DMS79 treated with DMSO at 0.1 percent for 48 hours (cell line): ENCODE measurements around the gene WASF2.
A peak's percentile ranks its signal among the peaks of the same experiment; 100 is the strongest.
"Not testable (repeated sequence)": the region's sequence is repeated elsewhere in the genome, so short reads cannot be mapped to it uniquely, and the experiment has no call there.

Experiments
- DNase-seq: peaks from one replicate; lab custom pipeline; 2025; lab: John Stamatoyannopoulos, UW

The WASF2 gene, protein sequence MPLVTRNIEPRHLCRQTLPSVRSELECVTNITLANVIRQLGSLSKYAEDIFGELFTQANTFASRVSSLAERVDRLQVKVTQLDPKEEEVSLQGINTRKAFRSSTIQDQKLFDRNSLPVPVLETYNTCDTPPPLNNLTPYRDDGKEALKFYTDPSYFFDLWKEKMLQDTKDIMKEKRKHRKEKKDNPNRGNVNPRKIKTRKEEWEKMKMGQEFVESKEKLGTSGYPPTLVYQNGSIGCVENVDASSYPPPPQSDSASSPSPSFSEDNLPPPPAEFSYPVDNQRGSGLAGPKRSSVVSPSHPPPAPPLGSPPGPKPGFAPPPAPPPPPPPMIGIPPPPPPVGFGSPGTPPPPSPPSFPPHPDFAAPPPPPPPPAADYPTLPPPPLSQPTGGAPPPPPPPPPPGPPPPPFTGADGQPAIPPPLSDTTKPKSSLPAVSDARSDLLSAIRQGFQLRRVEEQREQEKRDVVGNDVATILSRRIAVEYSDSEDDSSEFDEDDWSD

DNA sequence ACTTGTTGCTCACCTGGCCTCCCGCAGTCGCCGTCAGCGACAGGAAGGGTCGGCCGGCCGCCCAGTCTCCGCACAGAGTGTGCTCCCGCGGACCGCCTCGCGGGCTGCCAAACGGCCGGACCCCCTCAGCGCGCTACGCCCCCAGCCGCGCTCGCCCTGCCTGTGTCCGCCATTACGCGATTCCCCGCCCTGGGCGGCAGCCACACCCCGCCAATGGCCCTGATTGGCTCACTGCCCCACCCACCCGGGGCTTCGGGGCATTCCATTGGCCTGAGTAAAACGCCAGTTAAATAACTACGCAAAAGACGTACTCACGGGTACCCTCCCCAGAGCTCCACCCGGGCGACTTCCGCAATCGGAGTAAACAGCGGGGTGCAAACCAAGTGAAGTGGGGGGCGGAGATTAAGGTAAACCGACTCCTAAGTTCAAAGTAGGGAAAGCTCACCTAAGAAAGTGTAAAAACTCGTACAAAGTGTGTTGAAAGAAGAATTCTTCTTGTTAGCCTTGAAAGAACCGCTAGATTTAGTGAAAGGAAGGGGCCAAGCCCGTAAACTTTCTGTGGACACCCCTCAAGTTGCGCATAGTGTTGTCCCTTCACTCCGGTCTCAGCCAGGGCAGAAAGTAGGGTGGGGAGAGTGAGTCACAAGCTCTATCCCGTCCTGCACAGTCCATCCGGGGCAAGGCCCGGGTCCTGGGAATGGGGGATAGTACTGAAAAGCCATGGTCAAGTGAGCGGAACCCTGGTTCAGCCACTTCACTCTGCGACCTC lies at the start of gene WASF2:
Gene WASF2, minus strand, starts transcription at position 195 of the 769 bp plus-strand sequence. CDS start 61,277 bp downstream, outside the sequence.
- DNase-seq = peak; percentile 94

DNA sequence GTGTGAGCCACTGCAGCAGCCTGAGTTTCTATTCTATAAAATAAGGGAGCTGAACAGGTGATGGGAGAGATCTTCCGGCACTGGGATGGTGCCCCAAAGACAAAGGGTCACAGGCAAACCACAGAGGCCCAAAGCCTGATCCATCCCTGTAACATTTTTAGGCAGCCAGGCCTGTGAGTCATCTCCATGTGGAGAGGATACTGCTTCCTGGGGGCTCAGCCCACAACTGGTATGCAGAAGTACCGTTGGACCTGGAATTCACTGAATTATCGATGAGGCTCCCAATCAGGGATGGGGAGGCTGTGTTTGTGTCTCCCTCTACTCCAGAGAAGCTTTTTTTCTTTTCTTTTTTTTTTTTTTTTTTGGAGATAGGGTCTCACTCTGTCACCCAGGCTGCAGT lies 48.8 kb upstream of the WASF2 start:
- no peak for DNase-seq

DNA sequence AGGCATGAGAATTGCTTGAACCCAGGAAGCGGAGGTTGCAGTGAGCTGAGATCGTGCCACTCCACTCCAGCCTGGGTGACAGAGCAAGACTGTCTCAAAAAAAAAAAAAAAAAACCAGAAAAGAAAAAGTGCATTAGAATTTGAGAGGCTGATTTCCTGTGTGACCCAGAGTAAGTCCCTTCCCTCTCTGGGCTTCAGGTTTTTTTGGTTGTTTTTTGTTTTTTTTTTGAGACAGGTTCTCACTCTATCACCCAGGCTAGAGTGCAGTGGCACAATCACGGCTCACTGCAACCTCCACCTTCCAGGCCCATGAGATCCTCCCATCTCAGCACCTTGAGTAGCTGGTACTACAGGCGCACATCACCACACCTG lies 48.3 kb upstream of the WASF2 start:
- not testable (repeated sequence) for DNase-seq

DNA sequence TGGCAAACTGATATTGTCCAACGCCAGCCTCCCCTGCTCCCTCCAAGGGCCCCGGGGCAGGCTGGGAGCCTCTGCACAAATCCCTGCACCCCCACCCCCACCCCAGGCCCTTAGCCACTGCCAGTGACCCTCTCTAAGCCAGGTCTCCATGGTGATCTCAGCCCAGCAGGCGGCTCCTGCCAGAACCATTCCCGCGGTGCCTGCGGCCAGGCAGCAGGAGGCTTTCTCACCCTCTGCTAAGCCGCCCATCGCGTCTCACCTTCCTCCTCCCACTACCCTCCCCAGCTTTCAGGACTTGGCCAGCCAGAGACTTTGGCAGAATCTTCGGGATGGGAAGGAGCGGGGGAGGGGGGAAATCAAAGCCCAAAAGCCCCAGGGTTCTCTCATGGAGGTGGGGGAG lies 46.8 kb upstream of the WASF2 start:
- DNase-seq = peak; percentile 85

DNA sequence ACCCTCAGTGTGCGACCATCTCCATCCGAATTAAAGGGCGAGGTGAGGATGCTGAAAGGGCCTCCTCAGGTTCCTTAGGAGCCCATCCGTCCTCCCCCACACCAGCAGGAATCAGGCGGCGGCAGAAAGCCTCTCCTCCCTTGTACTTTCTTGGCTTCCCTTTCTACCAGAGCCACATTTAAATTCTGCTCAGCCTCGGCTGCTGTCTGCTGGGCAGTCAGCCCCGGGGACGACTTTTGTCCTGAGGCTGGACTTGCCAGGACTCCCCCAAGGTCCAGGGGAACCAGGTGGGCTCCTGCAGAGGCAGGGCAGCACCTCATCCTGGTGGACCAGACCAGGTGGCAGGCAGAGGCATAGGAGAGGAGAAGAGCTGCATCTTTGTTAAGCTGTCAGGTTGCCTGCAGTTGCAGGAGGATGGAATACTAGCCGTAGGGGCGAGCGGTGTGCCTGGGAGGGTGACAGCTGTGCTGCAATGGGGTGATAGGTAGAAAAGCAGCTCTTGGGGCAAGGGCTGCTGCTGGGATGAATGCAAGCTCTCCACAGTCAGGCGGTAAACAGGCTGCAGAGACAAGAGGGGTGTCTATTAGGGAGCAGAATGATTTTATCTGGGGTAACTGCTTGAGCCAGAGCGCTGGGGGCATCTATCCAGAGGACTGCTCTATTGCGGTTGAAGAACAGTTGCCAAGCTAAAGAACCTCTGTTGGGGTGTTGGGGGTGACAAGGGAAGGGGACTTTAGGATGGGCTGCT lies 46.2 kb upstream of the WASF2 start:
- DNase-seq = peak; percentile 54

DNA sequence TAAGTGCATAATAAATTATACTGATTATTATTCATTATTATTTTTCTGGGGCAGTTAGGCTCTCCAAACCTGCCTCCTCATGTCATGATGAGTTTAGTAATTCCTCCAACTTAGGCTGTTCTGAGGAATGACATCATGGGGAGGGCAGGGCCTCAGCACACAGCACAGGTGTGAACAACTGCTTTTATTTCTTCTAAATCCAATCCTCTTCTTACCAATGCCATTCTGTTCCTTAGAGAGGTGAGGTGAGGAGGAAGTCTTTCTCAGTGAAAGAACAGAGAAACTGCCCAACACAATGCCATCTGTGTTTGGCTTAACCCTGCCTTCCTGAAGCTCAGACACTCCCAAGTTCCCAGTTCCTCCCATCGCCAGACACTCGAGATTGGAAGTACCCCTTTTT lies 45.4 kb upstream of the WASF2 start:
- DNase-seq = no peak

DNA sequence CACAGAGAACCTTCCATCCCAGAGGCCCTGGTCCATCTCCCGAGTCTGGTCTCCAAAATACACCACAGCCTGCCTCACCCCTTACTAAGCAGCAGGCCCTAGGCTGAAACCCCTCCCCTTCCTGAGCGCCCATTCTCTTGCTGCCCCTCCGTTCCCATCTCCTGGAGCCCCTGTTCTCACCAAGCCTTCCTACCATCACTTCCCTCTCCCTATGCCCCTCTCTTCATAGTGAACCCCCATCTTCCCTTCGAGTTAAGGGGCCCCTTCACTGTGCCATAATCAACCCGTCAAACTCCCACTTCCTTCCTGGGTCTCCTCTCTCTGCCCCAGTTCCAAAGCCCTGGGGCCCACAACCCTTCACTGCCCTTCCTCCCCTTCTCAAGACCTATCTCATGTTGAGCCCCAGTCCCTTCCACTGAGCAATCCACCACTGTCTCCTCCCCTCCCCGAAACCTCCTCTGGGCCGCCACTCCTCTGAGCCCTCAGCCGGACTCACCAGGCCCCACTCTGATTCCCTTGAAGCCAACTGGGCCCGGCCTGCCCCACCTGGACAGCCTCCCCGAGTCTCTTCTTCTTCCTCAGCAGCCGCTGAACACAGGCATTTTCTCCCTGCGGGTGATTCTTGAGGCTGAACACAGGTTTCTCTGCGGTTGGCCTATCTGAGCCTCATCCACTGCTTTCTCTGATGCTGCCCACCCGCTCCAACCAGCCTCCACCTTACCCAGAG lies 42.2 kb upstream of the WASF2 start:
- DNase-seq = no peak

DNA sequence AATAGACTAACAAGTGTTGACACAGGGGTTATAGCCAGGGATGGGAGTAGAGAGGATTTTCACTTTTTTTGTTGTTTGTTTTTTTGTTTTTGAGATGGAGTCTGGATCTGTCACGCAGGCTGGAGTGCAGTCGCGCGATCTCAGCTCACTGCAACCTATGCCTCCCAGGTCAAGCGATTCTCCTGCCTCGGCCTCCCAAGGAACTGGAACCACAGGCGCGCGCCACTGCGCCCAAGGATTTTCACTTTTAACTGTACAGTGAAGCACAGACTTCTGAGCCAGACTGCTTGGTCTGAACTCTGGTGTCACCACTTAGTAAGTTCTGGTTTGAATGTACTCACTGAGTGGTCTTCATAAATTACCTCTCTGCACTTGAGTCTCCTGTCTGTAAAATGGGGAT lies 40.2 kb upstream of the WASF2 start:
- no peak for DNase-seq

DNA sequence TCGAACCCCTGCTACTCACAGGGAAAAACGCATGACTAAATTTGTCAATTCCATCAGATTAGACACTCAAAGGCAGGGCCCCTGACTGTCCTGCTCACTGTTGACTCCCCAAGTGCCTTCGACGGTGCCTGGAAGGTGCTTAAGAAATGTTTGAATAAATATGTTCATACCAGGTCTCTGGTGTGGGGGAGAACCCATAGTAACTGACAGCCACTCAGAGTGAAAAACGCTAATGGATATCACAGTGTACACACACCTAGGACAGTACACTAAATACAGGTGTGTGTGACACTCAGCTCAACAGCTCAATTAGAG lies 39.7 kb upstream of the WASF2 start:
- peak; percentile 28 for DNase-seq

DNA sequence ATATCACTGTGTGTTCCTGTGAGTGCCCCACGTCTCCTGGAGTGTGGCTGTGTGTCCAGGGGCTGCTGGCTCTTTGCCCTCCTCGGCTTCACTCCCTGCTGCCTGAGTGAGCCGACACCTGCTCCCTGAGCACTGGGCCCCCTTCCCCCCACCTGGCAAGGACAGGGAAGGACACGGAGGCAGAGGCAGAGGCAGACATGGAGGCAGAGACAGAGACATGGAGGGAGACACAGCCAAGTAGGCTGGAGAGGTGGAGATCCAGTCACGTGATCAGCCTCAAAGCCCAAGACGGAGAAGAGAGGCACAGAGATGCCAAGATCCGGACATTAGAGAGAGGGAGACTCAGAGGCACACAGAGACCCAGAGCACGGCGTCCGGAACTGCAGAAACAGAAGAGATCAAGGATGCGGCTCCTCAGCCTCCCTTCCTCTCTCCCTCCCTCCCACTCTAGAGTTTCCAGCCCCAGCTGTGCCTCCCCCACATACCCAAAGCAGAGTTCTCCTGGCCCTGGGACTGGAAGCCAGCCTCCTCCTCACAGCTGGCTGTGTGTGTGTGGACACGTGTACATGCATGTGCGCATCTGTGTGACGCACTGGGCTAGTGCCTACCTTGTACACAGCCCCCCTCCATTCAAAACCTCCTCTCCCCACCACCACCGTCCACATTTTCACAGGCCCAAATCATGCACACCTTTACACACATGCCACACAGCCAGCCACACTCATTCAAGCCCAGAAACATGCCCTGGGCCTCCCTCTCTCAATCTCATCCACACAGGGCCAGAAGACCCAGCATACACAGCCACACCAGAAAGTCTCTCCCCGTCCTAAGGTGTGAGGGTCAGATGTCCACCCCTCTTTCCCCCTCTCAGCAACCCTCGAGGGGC lies 39.1 kb upstream of the WASF2 start:
- peak; percentile 95 for DNase-seq

DNA sequence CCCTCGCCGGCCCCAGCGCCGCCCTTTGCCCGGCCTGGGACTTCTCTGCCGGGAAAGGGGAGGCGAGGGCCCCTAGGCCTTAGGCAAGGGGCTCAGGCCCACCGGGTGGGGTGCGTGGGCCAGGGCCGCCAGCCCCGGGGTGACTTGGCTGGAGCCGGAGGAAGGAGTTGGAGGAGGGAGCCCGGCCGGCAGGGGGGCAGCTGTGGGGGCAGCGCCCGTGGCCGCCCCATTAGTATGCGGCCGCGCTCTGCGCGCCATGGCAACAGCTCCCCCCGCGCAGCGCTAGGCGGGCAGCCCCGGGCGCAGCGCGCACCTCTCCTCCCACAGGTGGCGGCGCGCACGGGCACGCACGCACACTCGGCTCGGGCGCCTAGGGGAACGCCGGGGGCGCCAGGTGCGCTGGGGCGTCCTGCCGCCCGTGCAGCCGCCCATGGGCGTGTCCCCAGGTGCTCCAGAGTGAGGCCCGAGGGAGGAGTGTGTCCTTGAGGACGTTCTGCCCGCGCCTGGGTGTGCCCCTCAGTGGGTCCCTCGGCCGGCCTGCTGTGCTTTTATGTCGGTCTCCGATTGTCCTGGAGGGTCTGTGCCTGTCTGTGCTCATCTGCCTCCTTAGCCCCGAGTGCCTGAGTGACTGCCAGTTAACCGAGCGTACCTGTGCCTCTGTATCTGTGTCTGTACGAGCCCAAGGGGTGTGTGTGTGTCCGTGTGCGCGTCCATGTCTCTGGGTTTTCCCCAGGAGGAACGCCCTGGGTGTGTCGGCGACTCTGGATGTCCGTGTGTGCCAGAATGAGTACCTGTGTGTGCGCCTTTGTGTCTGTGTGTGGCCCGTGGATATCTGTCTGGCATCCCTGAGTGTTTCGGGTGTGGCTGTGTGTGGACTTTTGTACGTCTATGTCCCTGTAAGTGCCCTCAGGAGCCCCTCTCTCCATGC lies 38.2 kb upstream of the WASF2 start:
- peak; percentile 91 for DNase-seq

DNA sequence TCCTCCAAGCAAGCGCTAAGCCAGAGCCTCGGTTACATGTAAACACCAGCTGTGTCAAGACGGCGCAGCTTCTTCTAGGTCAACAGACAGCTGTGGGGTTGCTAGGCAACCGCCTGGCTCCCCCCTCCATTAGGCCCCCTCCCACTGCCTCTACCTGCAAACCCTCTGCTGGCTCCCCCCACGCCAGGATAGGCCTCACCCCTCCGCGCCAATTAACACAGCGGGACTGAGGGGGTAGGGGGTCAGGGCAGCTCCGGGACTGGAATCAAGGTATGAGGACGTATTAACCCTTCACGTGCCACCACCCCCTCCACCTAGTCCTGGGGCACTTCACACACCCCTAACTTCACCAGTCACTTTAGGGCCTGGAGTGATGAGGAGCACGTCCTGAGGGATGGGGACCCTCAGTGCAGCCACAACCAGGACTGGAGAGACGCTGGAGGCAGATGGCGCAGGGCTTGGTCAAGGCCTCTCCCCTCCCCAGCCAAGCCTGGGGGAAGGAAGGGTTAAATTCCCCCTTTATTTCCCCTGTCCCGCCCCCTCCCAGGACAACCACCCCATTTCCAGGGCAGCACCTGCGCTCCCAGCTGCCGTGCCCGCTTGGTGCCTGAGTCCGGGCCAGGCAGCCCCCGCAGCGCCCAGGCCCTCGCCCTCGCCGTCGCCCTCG lies 37.4 kb upstream of the WASF2 start:
- DNase-seq = peak; percentile 94

DNA sequence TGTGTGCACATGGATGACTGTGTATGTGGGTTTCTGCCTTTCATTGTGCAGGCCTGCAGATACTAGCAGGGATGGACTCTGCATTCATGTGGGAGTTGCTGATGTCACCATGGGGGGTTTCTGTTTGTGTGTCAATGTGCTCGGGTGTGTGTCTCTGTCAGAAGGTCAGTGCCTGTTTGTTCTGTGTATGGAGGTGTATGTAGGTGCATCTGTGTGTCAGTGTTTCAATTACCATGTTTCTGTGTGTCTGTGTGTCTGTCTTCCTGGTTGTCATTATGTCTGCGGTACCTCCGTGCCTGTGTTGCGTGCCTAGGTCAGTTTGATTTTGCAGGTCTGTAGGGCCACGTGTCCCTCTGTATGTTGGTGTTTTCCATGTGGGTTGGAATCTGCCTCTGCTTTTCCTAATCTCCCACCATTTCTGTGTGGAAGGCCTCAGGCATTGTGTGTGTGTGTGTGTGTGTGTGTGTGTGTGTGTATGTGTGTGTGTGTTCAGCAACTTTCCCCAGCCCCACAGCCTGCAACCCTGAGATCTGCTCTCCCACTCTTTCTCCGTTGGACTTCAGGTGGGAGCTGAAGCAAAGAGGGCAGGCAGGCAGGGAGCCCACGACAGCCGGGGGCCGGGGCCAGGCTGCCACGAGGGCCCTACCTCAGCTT lies 36.7 kb upstream of the WASF2 start:
- DNase-seq = no peak

DNA sequence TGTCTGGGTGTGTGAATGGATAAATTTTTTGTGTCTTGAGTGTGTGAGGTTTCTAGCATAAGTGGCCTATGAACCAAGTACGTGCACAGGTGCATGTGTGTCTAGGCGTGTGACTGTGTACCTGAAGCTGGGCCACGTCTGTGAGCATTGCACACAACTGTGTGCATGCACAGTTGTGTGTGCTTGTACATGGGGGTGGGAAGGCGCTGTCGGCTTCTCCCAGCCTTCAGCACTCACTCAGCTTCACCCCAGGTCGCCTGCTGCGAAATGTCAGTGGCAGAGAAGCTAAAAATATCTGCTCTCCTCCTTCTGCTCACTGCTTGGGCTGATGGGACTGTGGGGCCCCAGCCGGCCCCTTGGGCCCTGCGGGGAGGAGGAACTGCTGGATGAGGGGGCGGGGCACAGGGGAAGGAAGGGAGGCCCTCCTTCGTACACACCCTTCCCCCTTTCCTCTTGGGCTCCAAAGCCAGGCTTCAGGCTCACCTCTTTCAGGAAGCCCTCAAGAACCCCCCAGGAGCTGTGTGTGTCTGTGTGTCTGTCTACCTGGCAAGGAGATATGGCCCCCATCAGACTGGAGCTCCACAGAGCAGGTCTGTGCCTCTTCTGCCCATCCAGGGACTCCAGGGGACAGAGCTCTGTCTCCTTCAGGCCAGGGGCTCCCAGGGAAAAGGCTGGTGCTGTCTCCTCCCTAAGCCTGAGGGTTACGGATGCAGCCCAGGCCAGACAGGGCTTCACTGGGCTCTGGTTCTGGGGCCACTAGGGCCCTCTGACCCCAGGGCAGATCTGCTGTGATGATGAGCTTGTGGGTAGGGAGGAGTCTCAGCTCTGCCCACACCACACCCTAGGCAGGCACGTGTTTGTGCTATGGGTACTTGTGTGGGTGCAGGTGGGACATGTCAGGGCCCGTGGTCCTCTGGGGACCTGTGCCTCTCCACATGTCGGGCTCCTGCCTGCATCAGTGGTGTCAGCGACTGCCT lies 35.6 kb upstream of the WASF2 start:
- DNase-seq = peak; percentile 32

DNA sequence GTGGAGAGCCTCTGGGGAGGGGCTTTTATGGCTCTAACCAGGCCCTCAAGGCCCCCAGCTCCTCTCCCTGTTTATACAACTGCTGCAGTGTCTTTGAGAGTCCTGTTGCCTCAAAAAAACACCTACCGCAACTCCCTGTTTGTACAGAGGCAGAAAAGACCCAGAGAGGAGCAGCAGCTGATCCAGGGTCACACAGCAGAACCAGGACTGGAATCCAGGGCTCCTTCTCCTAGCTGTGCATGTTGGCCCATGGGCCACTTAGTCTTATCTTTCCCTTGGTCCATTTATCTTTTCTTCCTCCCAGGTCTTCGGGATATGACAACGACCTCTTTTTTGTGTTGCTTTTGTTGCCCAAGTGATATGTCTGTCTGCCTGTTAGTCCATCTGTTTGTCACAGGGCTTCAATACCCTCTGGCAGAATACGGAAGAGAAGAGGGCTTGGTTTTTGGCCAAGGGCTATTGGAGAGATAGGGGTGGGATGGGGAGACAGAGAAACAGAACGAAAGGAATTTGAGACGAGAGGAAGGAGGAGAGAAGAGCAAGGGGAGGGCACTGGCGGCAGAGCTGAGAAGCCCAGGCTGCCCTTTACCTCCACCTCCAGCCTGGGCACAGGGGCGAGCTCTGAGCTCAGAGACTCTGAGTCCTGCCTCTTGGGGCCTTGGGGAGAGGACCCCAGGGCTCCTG lies 33.5 kb upstream of the WASF2 start:
- no peak for DNase-seq

DNA sequence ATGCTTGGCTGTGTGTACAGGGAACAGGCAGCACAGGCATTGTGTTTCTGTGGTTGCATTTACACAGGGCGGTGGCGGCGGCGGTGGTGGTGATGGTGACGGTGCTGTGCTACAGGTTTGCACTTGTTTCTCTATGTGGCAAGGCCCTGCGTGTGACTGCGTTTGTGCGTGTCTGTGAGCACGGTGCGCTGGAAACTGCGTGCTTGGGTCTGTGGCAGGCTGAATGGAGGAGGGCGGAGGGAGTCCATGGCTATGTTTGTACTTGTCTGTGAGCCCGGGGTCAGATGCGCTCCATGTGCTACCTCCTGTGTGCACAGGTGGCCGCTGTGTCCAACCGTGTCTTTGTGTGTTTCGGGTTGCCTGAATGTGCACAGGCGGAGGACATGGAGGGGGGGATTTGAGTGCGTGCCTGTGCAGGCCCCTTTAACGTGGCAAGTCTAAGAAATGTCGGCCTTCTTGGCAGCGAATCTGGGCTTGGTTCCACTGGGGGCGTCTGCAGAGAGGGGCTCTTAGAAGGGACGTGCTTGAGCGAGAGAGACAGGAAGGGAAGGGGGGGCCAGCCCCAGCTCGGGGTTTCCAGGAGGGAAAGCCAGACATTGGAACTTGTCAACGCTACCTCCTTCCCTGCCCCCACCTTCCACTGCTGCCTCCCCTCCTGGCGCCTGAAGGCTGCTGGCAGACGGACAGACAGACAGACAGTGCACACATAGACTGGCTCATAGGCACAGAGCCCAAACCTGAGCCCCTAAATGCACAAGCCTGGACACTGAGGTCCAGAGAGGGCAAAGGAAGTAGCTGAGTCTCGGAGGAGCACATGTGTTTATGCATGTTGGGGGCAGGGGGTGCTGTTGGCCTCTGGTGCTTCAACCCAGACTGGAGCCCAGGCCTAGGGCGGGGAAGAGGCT lies 32.7 kb upstream of the WASF2 start:
- peak; percentile 84 for DNase-seq
